Myometrial cell (primary cell): ENCODE measurements around the gene GALP. TPM values are rescaled to one million over a fixed set of nuclear protein-coding genes. Genes with fewer than 3 reads are reported as not detected.

ENCODE experiments used
- total RNA-seq: library from RNA; depleted of rRNA; stranded (reverse); fragments of >200 nt; gene quantifications from 2 replicates; pipeline ENCODE4 v1.2.3, GENCODE V29; 2015

GALP gene
- not detected in 2 replicates for total RNA-seq

GRCh38 chr19:56175861-56176307, at the start of gene GALP:
Gene GALP (plus strand): TSS chr19:56176008. CDS start chr19:56177109, 1,101 bp downstream.

GRCh38 chr19:56140583-56141416, 35.0 kb upstream of the GALP start, which contains the start of gene ZNF444:
Gene ZNF444 (plus strand): TSS chr19:56141287. CDS start chr19:56146912, 5,625 bp downstream.

GRCh38 chr19:56197646-56198045, 21.8 kb downstream of the GALP start, which contains the start of gene ZSCAN5B:
Gene ZSCAN5B (minus strand): TSS chr19:56197783. CDS start chr19:56193052, 4,731 bp downstream.

GRCh38 chr19:56201973-56202372, 26.2 kb downstream of the GALP start, which contains the start of gene ZSCAN5C:
Gene ZSCAN5C (plus strand): TSS chr19:56202273. CDS start chr19:56205914, 3,641 bp downstream.

Other genes starting within 250 kb of the GALP start
- gene NLRP13, start 243.7 kb upstream of the GALP start, total RNA-seq, result not detected in 2 replicates
- not detected in 2 replicates for gene NLRP8, start 228.2 kb upstream of the GALP start, total RNA-seq
- not detected in 2 replicates for gene NLRP5, start 189.2 kb upstream of the GALP start, total RNA-seq
- gene ZNF787, start 54.7 kb upstream of the GALP start, total RNA-seq, result 12.8 and 18.7 TPM in 2 replicates
- gene ZNF444, start 34.7 kb upstream of the GALP start, total RNA-seq, result 14.4 and 21.4 TPM in 2 replicates
- gene ZSCAN5B, start 21.8 kb downstream of the GALP start, total RNA-seq, result 0.18 TPM in 1 of 2 replicates, not detected in the other
- not detected in 2 replicates for gene ZSCAN5C, start 26.3 kb downstream of the GALP start, total RNA-seq
- not detected in 2 replicates for gene EDDM13, start 96.7 kb downstream of the GALP start, total RNA-seq
- gene ZSCAN5A, start 138.8 kb downstream of the GALP start, total RNA-seq, result 1.7 and 9.0 TPM in 2 replicates
- 0.35 and 0.58 TPM in 2 replicates for gene ZNF582, start 217.5 kb downstream of the GALP start, total RNA-seq
- gene ZNF583, start 228.3 kb downstream of the GALP start, total RNA-seq, result 0.86 and 1.8 TPM in 2 replicates